Right lung (tissue), 10 donors: Measurements from ENCODE around the gene BMP8A. TPM values are rescaled to one million over a fixed set of nuclear protein-coding genes. Genes with fewer than 3 reads are reported as not detected.
"Not testable (repeated sequence)": the region's sequence is repeated elsewhere in the genome, so short reads cannot be mapped to it uniquely, and the experiment has no call there.

Experiments used
- DNase-seq, 2 donors: peaks; one replicate each; pipeline ENCODE4 v3.0.0-alpha.2; 2013
- long read RNA-seq, 8 donors: transcript quantifications; one replicate each; lab custom pipeline, GENCODE V29; 2026
- polyA plus RNA-seq, 5 donors: library from polyadenylated mRNA; unstranded; fragments of 120-200 nt; gene quantifications; one replicate each; pipeline versions ENCODE4 v1.2.1 to v1.2.3, GENCODE V29; 2013; ENCODE audit warnings: inconsistent platforms in 1 of 5, low replicate concordance in 1 of 5; ENCODE audit not compliant: insufficient read length in 5 of 5, insufficient read depth in 1 of 5

The BMP8A gene, protein sequence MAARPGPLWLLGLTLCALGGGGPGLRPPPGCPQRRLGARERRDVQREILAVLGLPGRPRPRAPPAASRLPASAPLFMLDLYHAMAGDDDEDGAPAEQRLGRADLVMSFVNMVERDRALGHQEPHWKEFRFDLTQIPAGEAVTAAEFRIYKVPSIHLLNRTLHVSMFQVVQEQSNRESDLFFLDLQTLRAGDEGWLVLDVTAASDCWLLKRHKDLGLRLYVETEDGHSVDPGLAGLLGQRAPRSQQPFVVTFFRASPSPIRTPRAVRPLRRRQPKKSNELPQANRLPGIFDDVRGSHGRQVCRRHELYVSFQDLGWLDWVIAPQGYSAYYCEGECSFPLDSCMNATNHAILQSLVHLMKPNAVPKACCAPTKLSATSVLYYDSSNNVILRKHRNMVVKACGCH
- polyA plus RNA-seq, result under 1 TPM; 0.55 to 0.75 (median 0.64) TPM
- long read RNA-seq, donor 1, result 0 reads
- long read RNA-seq, donor 2, result 0 reads
- long read RNA-seq, donor 3, result 0 reads
- long read RNA-seq, donor 4, partial matches to known transcripts, result 0 of 1 reads
- long read RNA-seq, donor 4, other reads (novel, unspliced or antisense), result 0 of 1 reads
- long read RNA-seq, donor 5, result 0 reads
- long read RNA-seq, donor 6, result 0 reads
- long read RNA-seq, donor 7, result 0 reads
- long read RNA-seq, donor 8, result 0 reads

DNA sequence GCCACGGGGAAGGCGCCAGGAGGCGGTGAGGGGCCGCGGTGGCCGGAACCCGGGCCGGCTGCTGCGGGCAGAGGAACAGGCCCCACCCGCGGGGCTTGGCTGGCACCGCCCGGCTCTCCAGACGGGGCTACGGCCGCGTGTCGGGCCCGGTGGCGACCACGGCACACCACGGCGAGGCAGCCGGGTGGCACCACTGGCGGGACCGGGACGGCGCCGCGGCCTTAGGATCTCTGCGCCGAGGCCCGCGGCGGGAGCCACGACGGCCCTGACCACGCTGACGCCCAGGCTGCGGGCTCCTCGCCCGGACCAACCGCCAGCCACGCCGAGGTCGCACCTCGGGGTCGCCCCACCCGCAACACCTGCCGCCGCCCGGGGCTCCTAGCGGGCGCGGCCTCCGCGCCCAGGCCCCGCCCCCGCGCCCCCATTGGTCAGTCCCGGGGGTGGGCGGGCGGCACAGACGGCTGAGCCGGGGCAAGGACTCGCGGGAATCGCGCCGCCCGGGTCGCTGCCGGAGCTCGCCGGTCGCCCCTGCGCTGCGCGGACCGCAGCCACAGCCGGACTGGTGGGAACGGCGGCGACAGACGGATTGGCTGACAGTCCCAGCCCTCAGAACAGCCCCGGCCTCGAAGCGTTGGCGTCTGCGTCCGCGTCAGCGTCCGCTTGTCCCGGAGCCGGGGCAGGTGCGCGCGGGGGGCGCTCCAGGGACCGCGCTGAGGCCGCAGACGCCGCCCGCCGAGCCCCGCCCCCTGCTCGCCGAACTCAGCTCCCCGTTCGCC, at the start of gene BMP8A:
TSS of gene BMP8A (plus strand) at position 491 of the 776 bp plus-strand sequence. CDS start 356 bp downstream, outside the sequence.
- DNase-seq, result peak in 1 of 2 donors; percentile 27

DNA sequence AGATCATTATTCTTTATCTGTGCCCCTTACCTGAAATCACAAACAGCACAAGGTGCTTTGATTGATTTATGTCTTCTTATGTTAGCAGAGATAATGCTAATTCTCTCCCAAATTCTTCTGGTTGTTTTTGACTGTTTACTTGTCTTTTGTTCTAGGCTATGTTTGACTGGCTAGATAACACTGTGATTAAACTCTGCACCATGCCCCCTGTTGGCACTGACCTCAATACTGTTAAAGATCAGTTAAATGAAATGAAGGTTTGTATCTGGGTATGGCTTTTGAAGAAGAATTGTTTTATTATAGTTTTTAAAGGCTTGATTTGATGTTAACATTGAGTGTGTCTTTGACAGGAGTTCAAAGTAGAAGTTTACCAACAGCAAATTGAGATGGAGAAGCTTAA, 49.6 kb upstream of the BMP8A start:
- no peak for DNase-seq

DNA sequence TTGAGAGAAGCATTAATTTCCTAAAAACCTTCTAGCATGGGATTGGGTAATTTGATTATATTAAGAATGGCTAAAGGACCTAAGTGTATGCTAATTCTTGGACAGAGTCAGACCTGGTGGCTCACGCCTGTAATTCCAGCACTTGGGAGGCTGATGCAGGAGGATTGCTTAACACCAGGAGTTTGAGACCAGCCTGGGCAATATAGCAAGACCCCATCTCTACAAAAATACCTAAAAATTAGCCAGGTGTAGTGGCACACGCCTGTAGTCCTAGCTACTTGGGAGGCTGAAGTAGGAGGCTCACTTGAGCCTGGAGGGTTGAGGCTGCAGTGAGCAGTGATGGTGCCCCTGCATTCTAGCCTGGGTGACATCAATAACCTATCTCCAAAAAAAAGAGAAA, 45.9 kb upstream of the BMP8A start:
- no peak for DNase-seq

DNA sequence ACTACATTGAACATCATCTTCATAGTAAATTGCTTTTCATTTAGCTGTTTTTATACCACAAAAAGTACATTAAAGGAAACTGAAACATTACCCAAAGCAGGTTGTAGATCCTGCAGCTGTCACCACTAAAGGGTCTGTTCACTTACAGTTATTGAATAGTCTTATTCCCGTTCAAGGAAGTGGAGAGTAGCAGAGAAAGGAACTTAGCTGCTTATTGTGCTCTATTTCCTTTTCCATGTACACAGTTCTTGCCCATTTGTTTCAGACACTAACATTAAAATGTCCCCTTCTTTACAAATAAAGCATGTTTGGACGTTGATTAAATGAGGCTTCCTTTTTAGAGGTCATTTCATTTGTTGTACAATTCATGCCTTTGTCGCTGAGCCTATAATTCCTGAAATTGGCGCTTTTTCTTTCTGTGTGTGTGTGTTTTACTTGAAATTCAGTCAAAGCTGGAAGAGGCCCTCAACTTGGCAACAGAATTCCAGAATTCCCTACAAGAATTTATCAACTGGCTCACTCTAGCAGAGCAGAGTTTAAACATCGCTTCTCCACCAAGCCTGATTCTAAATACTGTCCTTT, 44.4 kb upstream of the BMP8A start:
- no peak for DNase-seq

DNA sequence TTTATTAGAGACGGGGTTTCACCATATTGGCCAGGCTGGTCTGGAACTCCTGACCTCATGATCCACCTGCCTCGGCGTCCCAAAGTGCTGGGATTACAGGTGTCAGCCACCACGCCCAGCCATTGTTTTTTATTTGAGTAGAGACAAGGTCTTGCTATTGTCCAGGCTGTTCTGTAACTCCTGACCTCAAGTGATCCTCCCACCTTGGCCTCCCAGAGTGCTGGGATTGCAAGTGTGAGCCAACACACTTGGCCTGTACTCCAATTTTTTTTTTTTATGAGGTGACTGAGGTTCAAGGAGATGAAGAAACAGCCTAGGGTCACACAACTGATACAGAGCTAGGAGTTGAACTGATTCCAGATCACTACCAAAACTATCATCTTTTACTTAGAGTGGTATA, 41.4 kb upstream of the BMP8A start:
- DNase-seq, result not testable (repeated sequence)

DNA sequence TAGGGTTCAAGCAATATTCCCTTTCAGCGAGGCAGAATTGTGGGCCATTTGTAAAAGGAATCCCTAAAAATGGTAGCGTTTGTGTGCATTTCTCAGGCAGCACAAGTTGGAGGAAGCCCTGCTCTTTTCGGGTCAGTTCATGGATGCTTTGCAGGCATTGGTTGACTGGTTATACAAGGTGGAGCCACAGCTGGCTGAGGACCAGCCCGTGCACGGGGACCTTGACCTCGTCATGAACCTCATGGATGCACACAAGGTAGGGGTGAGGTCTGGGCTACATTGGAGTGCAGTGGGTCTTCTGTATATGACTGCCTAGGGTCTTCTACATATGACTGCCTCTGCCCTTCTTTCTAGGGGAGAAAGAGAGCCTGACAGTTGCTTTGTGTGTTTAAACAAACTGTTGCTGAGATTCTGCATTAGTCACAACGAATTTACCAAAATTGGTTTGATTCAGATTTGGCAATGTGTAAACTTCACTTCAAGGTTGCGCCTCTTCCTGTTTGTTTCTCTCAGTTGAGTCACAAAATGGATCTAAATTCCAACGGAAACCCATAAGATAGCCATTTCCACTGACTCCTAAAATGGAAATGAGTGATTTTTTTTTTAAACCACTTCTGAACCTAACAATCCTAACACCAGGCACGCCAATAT, 40.4 kb upstream of the BMP8A start:
- DNase-seq, result no peak

DNA sequence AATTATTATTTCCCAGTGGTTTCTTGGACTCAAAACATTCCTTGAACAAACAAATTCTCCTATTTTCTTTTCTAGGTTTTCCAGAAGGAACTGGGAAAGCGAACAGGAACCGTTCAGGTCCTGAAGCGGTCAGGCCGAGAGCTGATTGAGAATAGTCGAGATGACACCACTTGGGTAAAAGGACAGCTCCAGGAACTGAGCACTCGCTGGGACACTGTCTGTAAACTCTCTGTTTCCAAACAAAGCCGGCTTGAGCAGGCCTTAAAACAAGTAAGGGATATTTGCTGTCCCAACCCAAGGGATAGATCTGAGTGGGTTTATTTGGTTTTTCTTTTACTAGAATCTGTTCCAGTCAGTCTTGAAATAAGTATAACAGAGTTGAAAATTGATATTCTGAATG, 39.4 kb upstream of the BMP8A start:
- no peak for DNase-seq

DNA sequence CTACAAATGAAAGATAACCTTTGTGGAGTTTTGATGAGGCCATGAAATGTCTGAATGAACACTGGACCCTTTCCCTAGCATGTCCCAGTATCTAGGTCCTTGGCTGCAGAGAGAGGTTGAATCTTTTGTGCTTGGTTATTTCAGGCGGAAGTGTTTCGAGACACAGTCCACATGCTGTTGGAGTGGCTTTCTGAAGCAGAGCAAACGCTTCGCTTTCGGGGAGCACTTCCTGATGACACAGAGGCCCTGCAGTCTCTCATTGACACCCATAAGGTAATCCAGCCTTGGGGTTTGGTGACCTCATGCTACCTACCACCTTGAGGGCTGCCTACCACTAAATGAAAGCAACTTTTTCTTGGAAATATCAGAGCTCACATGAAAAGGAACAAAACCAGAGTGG, 38.9 kb upstream of the BMP8A start:
- no peak for DNase-seq

DNA sequence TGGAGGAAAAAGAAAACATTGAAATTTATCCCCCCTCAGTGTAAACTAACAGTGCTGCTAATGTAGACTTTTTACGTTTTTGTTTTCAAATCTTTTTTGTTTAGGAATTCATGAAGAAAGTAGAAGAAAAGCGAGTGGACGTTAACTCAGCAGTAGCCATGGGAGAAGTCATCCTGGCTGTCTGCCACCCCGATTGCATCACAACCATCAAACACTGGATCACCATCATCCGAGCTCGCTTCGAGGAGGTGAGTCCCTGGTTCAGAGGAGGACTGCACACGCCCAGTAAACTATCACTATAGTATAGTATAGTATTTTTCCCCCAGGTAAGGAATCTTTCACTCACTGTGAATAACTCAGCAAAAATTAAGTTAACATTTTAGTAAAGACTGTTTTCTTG, 37.8 kb upstream of the BMP8A start:
- DNase-seq, result peak; percentile 20 to 32

DNA sequence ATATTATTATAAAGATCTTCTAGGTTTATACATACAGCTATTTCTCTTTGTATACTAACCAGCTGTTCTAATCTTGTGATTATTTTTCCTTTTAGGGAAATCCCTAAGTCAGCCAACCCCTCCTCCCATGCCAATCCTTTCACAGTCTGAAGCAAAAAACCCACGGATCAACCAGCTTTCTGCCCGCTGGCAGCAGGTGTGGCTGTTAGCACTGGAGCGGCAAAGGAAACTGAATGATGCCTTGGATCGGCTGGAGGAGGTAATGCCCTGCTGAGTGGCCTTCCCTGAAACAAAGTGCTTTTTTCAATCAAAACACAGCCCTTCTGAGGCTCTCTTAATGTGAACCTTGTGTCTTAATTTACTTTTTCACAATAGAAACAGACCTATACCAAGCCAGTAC, 32.4 kb upstream of the BMP8A start:
- DNase-seq, result no peak

DNA sequence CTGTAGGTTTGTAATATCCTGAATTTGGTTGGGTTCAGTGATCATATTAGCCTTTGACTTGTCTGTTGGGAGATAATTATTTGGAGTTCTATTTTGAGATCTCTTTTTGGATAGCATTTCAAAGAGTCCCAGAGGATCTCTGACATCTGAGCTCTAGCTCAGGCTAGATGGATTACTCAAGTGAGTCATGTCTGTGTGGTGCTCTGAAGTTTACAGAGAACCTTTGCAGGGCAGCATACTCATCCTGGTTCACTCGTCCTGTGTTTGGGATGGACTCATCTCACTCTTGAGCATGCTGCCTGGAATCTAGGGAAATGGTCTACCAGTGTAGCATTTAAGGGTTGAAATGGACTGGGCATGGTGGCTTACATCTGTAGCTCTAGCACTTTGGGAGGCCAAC, 29.4 kb upstream of the BMP8A start:
- no peak for DNase-seq

DNA sequence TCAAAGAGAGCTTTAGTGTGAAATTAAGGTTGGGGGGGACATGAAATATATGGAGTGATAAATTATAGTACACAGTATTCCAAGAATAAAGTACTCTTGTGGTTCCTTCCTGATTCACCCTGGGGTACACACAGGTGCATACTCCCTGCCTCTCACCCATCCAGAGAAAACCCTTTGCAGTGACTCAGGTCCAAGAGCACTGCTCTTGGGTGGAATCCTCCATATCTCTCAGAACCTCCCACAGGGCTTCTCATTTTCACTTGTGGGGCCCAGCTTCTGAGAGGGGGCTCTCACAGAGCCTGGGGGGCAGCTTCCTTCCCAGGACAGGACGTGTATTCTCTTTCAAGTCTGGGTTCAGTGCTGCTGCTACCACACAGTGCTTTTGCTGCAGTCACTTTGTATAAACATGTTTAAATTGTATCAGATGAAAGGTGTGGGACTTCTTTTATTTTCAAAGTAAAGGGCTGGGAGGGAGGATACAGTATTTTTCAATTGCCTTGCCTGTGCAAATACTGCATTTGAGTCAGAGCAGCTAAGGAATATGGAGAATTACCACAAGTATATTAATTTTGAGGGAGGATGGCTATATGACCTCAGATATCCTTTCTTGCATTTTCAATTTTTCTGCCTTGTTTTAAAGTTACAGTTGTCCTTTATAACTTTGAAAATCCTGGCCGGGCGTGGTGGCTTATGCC, 24.9 kb upstream of the BMP8A start:
- DNase-seq, result no peak

DNA sequence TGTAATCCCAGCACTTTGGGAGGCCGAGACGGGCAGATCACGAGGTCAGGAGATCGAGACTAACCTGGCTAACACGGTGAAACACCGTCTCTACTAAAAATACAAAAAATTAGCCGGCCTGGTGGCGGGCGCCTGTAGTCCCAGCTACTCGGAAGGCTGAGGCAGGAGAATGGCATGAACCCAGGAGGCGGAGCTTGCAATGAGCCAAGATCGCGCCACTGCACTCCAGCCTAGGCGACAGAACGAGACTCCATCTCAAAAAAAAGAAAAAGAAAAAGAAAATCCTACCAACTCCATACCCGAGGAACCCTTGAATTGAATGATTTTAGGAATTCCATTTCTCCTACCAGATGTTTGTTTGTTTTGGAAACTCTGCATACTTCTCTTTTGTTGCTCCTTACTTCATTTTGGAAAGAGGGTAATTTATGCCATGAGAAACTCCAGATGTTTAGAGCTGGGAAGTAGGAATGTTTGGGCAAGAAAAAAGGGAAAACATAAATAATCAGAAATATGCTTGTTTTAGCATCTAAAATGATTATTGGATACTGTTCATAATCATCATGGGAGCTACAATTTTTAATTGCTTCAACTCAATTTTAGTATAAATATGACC, 24.2 kb upstream of the BMP8A start:
- peak in 1 of 2 donors; percentile 24 for DNase-seq

DNA sequence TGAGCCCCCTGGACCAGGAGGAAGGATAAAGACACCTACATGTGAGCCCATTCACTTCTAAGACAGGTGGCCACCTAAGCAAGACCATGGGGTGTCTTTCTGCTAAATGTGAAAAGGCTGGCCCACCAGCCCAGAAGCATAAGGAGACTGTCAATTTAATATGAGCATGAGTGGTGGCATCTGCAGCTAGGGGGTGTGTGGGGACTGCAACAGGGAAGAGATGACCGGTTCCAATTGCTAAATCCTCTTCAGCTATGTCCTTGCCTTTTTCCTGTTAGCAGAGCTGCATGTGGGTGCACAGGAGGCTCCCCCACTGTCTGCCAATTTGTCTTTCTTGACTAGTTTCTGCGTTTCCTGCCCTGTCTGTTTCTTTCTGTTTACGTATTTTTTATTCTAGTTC, 22.3 kb upstream of the BMP8A start:
- DNase-seq, result no peak

DNA sequence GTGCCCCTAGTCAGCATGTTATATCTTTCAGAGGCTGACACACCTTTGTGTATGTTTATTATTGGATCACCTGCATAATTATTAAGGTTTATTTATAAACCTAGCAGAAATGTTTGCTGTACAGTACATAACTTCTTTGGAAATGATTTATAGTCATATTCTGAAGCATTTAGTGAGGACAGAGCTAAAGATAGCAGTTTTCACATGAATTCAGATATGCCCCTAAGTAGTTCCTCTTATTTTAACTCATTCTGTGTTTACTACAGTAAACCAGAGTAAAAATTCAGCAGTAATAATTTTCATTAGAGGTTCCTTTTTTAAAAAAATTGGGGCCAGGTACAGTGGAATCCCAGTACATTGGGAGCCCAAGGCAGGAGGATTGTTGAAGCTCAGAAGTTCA, 21.4 kb upstream of the BMP8A start:
- DNase-seq, result no peak

DNA sequence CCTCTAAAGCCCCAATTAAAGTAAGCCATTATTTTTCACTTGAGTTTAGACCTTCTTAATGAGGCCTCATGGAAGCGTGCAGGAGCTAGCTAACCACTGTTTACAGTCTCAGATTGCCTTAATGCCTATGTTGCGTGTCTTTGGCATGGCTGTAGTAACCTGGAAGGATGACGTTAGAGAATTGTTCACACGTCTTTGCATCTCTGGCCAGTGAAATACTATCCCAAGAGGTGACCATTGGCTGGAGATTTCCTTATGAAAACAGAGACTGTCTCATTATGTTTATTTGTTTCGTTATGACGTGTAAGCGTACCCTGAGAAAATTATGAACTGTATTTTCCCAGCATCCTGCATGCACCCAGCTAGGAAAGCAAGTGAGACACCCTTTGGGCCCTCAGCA, 18.6 kb upstream of the BMP8A start:
- no peak for DNase-seq

DNA sequence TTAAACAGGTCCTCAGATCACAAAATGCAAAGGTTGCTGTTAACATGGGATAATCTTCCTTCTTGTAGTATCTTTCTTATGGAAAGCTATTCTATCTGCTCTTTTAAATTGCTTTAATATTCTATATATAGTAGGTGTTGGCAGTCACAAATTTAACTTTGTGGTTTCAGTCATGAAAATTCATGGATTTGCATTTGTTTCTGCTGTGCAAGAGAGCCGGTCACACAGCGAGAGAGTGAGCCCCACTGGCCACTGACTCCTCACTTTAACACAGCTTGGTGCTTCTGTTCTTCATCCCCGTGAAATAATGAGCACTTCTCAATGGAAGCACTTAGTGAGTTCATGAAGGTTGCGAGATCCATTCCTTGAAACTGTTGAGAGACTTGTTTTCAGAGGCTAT, 18.1 kb upstream of the BMP8A start:
- DNase-seq, result no peak

DNA sequence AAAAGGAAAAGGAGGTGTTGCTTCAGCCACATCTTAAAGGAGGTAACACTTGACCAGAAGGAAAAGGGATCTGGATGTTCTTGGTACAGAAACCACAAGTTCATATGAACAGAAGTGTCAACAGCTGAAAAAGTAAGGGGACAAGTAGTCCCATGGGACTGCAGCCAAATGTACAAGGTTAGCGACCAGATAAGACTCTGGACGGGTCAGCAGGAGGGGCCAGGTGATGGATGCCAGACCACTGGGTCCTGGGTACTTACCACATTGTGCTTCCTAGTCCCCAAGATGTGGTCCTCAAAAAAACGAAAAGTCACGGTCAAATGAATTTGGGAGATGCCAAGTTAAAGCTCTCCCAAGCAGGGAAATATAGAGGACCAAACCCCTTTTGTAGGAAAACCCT, 16.6 kb upstream of the BMP8A start:
- no peak for DNase-seq

DNA sequence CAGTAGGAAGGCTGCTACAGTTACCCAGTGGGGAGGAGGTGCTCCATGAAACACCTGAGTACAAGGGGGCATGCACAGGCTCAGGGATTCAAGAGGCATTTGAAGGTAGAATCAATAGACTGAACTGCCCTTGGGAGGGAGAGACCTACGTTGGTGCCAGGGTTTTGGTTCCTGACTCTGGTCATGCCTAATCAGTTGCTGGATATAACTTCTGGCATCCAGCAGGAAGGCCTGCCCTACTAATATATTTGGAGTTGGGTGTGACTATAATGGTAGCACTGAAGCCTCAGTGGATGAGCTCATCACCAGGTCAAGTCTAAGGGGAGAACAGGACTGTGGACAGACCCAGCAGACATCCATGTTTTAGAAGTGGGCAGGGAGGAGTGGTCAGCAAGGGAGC, 15.9 kb upstream of the BMP8A start:
- DNase-seq, result not testable (repeated sequence)

DNA sequence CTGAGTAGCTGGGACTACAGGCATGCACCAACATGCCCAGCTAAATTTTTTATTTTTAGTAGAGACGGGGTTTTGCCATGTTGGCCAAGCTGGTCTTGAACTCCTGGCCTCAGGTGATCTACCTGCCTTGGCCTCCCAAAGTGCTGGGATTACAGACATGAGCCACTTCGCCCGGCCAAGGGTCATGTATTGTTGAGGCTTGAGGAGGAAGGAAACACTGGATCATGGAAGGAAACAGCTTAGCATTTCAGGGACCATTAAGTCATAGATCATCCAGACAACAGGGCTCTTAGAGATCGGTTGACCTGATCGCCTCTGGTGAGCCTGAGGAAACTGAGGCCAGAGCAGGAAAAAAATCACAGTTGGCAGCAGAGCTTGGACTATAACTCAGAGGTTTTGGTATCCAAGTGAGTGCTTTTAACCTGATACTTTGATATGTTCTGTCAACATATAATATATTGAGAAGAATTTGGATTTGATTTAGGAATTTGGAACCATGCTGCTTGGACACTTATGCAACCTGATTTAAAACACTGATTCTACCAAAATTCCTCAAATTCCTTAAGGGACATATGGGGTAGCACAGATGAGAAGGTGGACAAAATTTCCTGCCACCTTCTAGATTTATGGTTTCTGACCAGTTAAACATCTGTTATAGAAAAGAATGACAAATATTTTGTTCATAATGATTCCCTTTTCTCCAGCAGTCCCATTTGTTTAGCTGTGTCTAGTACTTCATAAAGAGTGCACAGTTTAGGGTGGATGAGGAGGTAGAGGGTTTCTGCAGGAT, 13.1 kb upstream of the BMP8A start:
- DNase-seq, result no peak
